Stomach (tissue), 9 donors: ENCODE results near the gene MYOZ3. TPM values are rescaled to one million over a fixed set of nuclear protein-coding genes. Genes with fewer than 3 reads are reported as not detected.

Experiments
- DNase-seq, 2 donors: peaks; one replicate each; pipeline versions ENCODE4 v3.0.0 to v3.0.0-alpha.2; 2013 to 2019
- H3K27ac ChIP-seq, 5 donors: fragments of 200-600 bp in 4 of 5; sonication (generic) in 4 of 5; one replicate each; pipeline ENCODE4 v1.5.1; 2013 to 2019; ENCODE audit warnings: mild to moderate bottlenecking in 1 of 5, moderate library complexity in 1 of 5
- H3K27me3 ChIP-seq, 3 donors: fragments of 200-600 bp; sonication (generic); one replicate each; pipeline ENCODE4 v1.5.1; 2017 to 2019; ENCODE audit warnings: mixed run types in 1 of 3
- H3K36me3 ChIP-seq, 4 donors: fragments of 200-600 bp; sonication (generic); 1 replicate in 3 of 4; 2 replicates in 1 of 4; pipeline ENCODE4 v1.5.1; 2016 to 2019
- H3K4me1 ChIP-seq, 4 donors: fragments of 200-600 bp; sonication (generic); one replicate each; pipeline ENCODE4 v1.5.1; 2016 to 2019
- H3K4me3 ChIP-seq, 4 donors: fragments of 200-600 bp; sonication (generic) in 3 of 4; one replicate each; pipeline ENCODE4 v1.5.1; 2016 to 2019; ENCODE audit warnings: mild to moderate bottlenecking in 1 of 4
- H3K9me3 ChIP-seq, 4 donors: fragments of 200-600 bp; sonication (generic); one replicate each; pipeline ENCODE4 v1.5.1; 2016 to 2019
- CTCF ChIP-seq, 7 experiments: fragments of 450-650 bp in 4 of 7; fragments of 200-600 bp in 3 of 7; sonication (generic) in 3 of 7; IDR thresholded peaks; one replicate each; pipeline ENCODE4 v1.5.1; 2016 to 2019; ENCODE audit warnings: antibody characterized with exemption in 7 of 7, control low read depth in 2 of 7, mild to moderate bottlenecking in 1 of 7
- EP300 ChIP-seq: sonication (generic); formaldehyde crosslinking; IDR thresholded peaks from one replicate; pipeline ENCODE4 v1.6.1; 2017; ENCODE audit warnings: antibody characterized with exemption
- POLR2A ChIP-seq, 4 donors: fragments of 450-650 bp; IDR thresholded peaks; one replicate each; pipeline ENCODE4 v1.6.1; 2016; ENCODE audit warnings: antibody characterized with exemption in 4 of 4, control low read depth in 2 of 4, mild to moderate bottlenecking in 1 of 4, moderate library complexity in 1 of 4
- POLR2AphosphoS5 ChIP-seq, 3 donors: sonication (generic); formaldehyde crosslinking; IDR thresholded peaks; one replicate each; pipeline ENCODE4 v1.6.1; 2016; ENCODE audit warnings: antibody characterized with exemption in 3 of 3
- WGBS, 5 donors: extraction: QIAGEN DNeasy Blood & Tissue Kit in 3 of 5; methylation state at CpG; one replicate each; pipeline versions ENCODE4 v1.1.5 to v1.1.7; 2013 to 2018; 5-methylcytosine and 5-hydroxymethylcytosine counted together
- intact Hi-C: fragments of 100-400 bp; cut with DNase I; formaldehyde crosslinking; loops from one replicate; pipeline ENCODE4 v1.15.1; 2023; ENCODE audit warnings: low total_unique reads
- polyA plus RNA-seq, 3 donors: library from polyadenylated mRNA; stranded (reverse); fragments of 200-250 nt; gene quantifications; one replicate each; pipeline ENCODE4 v1.2.3, GENCODE V29; 2013
- total RNA-seq, 5 donors: library from RNA; depleted of rRNA; stranded (reverse); fragments of >200 nt; gene quantifications; one replicate each; pipeline versions ENCODE4 v1.1.0 to v1.2.3, GENCODE V29; 2014 to 2016
- donor health status: healthy with polysubstance abuse.
- donor health status: Bipolar disorder and iron deficiency.
- donor health status: healthy.

MYOZ3 gene
- total and polyA plus RNA-seq, 8 donors: 0.23 to 1.8 (median 0.52) TPM; not detected in 4

DNA sequence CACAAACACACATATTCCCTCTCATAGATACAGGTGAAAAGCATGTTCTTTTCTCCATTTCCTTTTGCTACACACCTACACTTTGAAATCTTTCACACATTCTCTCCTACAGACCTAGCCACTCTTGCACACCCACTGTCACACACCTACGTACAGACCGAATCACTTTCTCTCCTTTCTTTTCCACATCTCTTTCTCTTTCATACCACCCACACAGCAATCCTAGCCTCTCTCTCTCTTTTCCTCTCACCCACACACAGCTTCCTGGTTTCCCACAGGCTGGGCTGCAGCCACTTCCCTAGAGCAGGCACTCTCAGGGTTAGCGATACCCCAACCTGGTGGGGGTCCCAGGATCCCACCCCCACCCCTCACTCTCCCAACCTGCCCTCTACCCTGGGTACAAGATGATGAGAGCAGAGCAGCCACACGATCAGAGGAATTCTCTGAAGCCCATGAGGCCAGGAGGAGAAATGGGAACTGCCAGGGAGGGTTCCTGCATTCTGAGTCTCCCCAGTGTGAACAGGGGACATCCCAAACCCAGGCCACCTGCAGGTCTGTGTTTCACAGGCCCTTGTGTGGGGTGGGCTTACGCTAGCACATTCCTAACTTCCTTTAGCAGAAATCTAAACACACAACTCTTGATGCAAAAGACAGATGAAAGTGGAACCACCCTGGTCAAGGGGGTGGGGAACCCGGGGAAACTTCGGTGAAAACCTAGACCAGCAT lies 37.7 kb upstream of the MYOZ3 start:
- WGBS, 5 donors: 41 to 60% (median 49%) methylated on average over 7 of the region's 7 CpGs
- intact Hi-C loops: no loop called here
- peak overlapping the region; percentile 4 to 94 (median 85) for H3K27ac ChIP-seq

GRCh38 chr5:150623878-150624216 lies 37.2 kb upstream of the MYOZ3 start:
- 60 to 75% (median 67%) methylated on average over 5 of the region's 5 CpGs for WGBS, 5 donors
- intact Hi-C loops: no loop called here
- peaks cover 47 to 68% (median 56%) of the 10 kb centered on the region in 4 donors for H3K4me1 ChIP-seq
- H3K36me3 ChIP-seq: no peaks in the 10 kb centered on the region
- no peak for TF ChIP-seq POLR2AphosphoS5 (IDR thresholded peaks at IDR 0.05)
- no peak for TF ChIP-seq POLR2A (IDR thresholded peaks at IDR 0.05)
- TF ChIP-seq EP300: no peak
- no peak for TF ChIP-seq CTCF (IDR thresholded peaks at IDR 0.05)
- no peak for DNase-seq
- H3K27ac ChIP-seq: peak overlapping the region; percentile 39 to 94 (median 92)
- H3K27me3 ChIP-seq: peaks cover 0 to 6% (median 0%) of the 10 kb centered on the region in 3 donors
- peak overlapping the region in 2 of 4 donors; percentile 65 to 87 for H3K4me3 ChIP-seq
- H3K9me3 ChIP-seq: no peaks in the 10 kb centered on the region

More for the DNA sequence above, 37.7 kb upstream of the MYOZ3 start:
- DNase-seq: no peak
- Histone ChIP-seq H3K36me3 (no peaks in the 10 kb centered on the region), H3K27me3 (peaks cover 0 to 6% (median 0%) of the 10 kb centered on the region in 3 donors), H3K4me3 (peak overlapping the region in 1 of 4 donors; percentile 10), H3K4me1 (peaks cover 47 to 68% (median 56%) of the 10 kb centered on the region in 4 donors), H3K9me3 (no peaks in the 10 kb centered on the region)
- TF ChIP-seq POLR2AphosphoS5 (IDR thresholded peaks at IDR 0.05) (no peak), CTCF (IDR thresholded peaks at IDR 0.05) (no peak), EP300 (no peak), POLR2A (IDR thresholded peaks at IDR 0.05) (no peak)

DNA sequence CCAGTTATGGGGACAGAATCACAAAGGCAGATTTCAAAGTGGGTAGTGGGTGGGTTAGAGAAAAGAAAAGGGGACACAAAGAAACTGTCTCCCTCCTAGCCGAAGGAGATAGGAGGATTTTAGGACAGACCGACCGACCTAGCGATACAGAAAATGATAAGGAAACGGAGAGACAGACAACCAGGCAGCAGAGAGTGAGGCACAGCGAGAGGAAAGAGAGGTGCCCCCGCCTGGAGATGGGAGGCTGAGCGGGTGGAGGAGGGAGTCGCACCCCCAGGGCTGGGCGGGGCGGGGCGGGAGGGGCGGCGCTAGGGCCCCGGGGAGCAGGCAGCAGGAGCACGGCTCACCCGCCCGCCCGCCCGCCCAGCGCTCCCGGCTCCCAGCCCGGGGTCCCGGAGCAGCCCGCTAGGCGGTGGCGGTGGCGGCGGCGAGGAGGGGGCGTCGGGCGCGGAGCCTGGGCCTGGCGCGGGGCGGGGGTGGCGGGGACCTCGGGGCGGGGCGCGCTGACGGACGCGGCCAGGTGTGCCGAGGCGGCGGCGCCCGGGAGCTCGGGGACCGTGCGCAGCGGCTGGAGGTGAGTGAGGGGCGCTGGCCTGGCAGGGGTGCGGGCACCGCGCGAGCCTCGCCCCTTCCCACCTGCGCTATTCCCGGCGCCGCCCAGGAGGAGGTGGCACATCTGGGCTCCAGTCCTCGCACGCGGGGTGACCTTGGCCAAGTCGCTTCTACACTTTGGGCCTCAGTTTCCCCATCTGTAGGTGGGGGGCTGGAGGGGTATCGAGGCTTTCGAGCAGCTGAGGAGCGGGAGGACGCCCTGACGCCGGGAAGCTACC lies 36.5 kb upstream of the MYOZ3 start:
- Histone ChIP-seq H3K4me3 (peak overlapping the region; percentile 65 to 87 (median 74)), H3K36me3 (no peaks in the 10 kb centered on the region), H3K9me3 (no peaks in the 10 kb centered on the region), H3K4me1 (peaks cover 52 to 68% (median 62%) of the 10 kb centered on the region in 4 donors), H3K27me3 (peaks cover 0 to 6% (median 0%) of the 10 kb centered on the region in 3 donors), H3K27ac (peak overlapping the region; percentile 85 to 94 (median 92))
- TF ChIP-seq CTCF (IDR thresholded peaks at IDR 0.05) (peak in 1 of 7 experiments; percentile 11), POLR2AphosphoS5 (IDR thresholded peaks at IDR 0.05) (no peak)
- 4 to 8% (median 6%) methylated on average over 15 to 65 of the region's 74 CpGs for WGBS, 5 donors
- intact Hi-C loops: no loop called here
- DNase-seq: peak in 1 of 2 donors; percentile 78

- WGBS, 5 donors: 10 to 24% (median 22%) methylated on average over 8 to 19 of the region's 19 CpGs
- H3K4me1 ChIP-seq: peaks cover 53 to 68% (median 64%) of the 10 kb centered on the region in 4 donors
- H3K9me3 ChIP-seq: no peaks in the 10 kb centered on the region
- peak; percentile 8 for TF ChIP-seq EP300
- no peak for TF ChIP-seq POLR2AphosphoS5 (IDR thresholded peaks at IDR 0.05)
- DNase-seq: peak in 1 of 2 donors; percentile 49
- intact Hi-C loops: no loop called here
- H3K27me3 ChIP-seq: peaks cover 0 to 6% (median 0%) of the 10 kb centered on the region in 3 donors
- no peaks in the 10 kb centered on the region for H3K36me3 ChIP-seq
- peak overlapping the region; percentile 85 to 94 (median 92) for H3K27ac ChIP-seq
- H3K4me3 ChIP-seq: peak overlapping the region; percentile 65 to 87 (median 74)
Measured at GRCh38 chr5:150625164-150625535, 35.9 kb upstream of the MYOZ3 start.
